GM12864 (cell line): Measurements from ENCODE around the gene ELOF1.
"Not testable (repeated sequence)": the region's sequence is repeated elsewhere in the genome, so short reads cannot be mapped to it uniquely, and the experiment has no call there.

Experiments
- DNase-seq: peaks from one replicate; pipeline ENCODE4 v3.0.0-alpha.2; 2011; ENCODE audit warnings: low read depth
- H3K4me3 ChIP-seq: 2 replicates; pipeline ENCODE4 v1.5.1; 2011; ENCODE audit warnings: mild to moderate bottlenecking, low read depth, low read length, control low read depth
- CTCF ChIP-seq: IDR thresholded peaks from 2 replicates; pipeline ENCODE4 v1.5.1; 2011; ENCODE audit warnings: low read depth, mild to moderate bottlenecking, moderate library complexity, low read length, control low read depth, inconsistent platforms; ENCODE audit errors: missing control alignments

The ELOF1 gene

DNA sequence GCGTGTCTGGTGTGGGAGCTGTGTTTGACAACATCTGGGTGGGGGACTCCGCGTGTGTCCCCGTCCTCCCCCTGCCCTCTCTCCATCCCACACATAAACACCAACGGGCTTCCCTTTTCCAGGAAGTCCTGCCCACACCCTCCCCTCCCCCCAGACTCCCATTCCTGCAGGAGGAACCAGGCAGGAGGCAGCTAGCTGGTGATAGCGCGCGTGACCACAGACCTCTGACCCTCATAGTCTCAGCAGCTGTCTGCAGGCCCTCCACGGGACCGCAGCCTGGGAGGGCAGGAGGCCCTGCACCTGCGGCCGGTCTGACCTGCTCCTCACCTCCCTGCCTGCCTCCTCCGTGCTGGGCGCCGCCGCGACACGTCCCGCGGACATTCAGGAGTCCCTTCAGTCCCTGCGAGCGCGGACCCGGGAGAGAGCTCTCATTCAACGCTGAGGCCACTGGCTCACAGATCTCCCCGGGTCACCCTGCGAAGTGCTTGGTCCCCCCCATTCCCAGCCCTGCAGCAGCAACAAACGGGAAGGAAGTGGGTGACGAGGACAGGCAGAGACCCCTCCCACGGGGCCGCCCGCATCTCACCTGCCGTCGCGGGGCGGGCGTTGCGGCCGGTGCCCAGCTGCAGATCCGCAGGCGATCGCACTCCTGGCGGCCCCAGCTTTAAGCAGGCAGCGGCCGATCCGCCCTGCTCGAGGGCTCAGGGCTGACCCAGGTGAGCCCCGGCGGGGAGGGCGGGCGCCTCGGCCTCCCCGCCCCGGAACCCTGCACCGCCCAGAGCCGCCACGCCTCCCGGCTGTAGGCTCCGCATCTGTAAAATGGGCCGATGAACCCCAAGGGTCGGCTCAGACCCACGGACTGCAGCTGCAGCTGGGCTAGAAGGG is 19.5 kb upstream of the ELOF1 start:
- DNase-seq = no peak
- TF ChIP-seq CTCF = no peak
- peak overlapping the region; percentile 73 for H3K4me3 ChIP-seq

GRCh38 chr19:11577451-11578257 is 18.6 kb upstream of the ELOF1 start, which contains the start of gene ACP5:
Gene ACP5, minus strand, starts transcription at chr19:11577645. Its CDS starts 328 bp downstream, at chr19:11577317.
- peak within 1 kb of the TSS; percentile 73 for H3K4me3 ChIP-seq
- no peak for TF ChIP-seq CTCF
- DNase-seq = no peak

GRCh38 chr19:11576227-11576626 is 17.2 kb upstream of the ELOF1 start:
- TF ChIP-seq CTCF = no peak
- H3K4me3 ChIP-seq = no peak overlapping the region
- no peak for DNase-seq

DNA sequence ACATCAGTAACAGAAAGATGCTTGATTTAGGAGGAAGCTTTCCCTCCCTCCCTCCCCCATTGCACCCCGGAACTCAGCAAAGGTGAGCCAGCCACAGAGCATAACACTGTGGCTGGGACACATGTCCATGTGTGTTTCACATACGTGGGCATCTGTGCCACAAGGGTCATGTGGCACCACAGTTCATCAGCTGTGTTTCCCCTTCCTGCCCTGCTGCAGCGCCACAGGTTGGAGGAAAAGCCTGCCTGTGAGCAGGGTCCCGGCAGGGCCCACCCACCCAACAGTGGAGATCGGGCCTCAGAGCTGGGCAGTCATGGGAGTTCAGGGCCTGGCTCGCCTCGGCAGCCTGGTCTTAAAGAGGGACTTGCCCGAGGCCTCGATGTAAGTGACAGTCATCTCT is 15.7 kb upstream of the ELOF1 start:
- no peak overlapping the region for H3K4me3 ChIP-seq
- no peak for DNase-seq
- TF ChIP-seq CTCF = no peak

- not testable (repeated sequence) for DNase-seq, H3K4me3 ChIP-seq
Measured at GRCh38 chr19:11573763-11574162, 14.7 kb upstream of the ELOF1 start.

GRCh38 chr19:11573354-11573753 is 14.3 kb upstream of the ELOF1 start:
- DNase-seq, H3K4me3 ChIP-seq: not testable (repeated sequence)

DNA sequence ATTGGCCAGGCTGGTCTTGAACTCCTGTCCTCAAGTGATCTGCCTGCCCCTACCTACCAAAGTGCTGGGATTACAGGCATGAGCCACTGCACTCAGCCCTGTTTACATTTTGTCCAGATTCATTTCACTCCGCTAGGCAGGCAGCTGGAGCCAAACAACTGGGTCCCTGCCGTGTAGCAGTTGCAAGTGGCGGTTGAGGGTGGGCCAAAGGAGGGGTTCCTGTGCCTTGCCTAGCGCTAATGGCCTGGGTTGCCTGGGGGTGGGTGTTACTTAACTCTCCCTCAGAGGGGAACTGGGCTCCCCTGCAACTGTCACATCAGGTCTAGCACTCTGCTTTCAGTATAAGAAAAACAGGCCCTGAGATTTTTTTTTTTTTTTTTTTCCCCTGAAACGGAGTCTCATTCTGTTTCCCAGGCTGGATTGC is 11.0 kb upstream of the ELOF1 start:
- no peak overlapping the region for H3K4me3 ChIP-seq
- TF ChIP-seq CTCF = no peak
- DNase-seq = no peak
